ENCODE measurements around the gene CPZ.
A peak's percentile ranks its signal among the peaks of the same experiment; 100 is the strongest.

The CPZ gene

DNA sequence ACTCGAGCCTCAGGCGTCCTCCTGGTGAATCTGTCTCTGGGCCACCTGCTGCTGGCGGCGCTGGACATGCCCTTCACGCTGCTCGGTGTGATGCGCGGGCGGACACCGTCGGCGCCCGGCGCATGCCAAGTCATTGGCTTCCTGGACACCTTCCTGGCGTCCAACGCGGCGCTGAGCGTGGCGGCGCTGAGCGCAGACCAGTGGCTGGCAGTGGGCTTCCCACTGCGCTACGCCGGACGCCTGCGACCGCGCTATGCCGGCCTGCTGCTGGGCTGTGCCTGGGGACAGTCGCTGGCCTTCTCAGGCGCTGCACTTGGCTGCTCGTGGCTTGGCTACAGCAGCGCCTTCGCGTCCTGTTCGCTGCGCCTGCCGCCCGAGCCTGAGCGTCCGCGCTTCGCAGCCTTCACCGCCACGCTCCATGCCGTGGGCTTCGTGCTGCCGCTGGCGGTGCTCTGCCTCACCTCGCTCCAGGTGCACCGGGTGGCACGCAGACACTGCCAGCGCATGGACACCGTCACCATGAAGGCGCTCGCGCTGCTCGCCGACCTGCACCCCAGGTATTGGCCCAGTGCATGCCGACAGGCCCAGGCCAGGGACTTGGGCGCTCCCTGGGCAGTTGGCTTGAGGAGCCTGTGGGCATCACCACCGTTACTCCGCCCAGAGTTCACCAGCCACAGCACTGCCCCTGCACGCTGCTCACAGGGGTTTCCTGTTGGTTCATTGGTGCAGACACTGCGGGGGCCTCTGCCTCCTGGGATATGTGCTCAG is 11.3 kb upstream of the CPZ start:
- DNase-seq (ENCODE audit: low read depth), result no peak

DNA sequence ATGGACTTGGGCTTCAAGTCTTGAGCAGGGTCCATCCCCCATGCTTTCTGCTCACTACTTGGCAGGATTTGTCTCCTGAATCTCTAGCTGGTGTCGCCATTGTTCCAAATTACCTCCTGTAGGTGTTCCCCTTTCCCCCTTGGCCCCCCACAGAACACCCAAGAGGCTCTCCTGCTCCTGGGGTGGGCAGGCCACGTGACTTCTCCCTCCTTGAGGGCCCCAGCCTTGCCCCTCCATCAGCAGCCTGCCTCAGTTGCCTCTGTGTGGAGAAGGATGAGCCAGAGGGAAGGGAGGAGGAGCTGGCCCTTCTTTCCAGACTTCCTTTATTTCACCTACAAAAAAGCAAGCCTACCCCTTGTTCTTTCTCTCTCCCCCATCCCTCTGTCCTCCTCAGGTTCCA is 10.5 kb upstream of the CPZ start:
- no peak for DNase-seq (ENCODE audit: low read depth)

DNA sequence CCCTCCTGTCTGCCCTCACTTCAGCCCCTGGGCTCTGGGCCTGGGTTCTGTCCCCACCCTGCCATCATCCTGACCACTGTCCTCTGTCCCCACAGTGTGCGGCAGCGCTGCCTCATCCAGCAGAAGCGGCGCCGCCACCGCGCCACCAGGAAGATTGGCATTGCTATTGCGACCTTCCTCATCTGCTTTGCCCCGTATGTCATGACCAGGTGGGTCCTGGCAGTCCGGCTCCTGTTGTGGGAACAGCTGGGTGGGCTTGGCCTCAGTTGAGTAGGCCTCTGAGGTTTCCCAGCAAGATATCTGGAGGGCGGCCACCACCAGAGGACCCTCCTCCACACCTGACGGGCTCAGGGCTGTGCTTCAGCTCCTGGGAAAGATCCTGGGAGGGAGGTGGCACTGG is 10.1 kb upstream of the CPZ start:
- no peak for DNase-seq (ENCODE audit: low read depth)

DNA sequence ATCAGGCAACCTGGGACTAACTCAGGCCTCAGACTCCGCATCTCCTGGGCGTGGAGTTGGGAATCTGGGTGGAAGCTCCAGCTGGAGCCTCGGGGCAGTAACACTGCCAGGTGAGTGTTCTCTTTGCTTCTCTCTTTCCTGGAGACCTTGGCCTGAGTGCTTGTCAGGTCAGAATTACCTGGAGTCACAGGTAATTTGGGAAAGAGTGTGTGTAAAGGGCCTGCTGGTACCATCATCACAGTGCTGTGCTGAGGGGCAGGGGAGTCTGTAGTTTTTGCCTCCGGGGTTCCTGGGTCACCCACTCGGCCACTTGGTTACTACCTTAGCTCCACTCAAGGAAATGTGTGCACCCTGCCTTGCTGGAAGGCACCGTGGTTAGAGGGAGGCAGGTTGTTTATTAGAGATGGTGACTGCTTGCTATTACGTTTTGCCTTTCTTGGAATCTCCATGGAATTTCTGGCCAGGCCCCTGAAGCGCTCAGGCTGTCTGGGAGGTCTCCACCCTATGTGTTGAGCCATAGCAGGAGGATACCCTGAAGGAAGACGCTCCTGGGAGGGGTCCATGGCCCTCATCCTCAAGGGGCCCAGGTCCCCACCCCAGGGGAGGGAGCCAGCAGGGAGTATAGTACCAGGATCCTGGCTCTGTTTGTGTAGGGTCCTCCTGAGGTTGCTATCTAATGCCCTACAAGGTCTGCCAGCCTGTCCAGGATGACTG is 9.5 kb upstream of the CPZ start:
- DNase-seq (ENCODE audit: low read depth), result no peak

DNA sequence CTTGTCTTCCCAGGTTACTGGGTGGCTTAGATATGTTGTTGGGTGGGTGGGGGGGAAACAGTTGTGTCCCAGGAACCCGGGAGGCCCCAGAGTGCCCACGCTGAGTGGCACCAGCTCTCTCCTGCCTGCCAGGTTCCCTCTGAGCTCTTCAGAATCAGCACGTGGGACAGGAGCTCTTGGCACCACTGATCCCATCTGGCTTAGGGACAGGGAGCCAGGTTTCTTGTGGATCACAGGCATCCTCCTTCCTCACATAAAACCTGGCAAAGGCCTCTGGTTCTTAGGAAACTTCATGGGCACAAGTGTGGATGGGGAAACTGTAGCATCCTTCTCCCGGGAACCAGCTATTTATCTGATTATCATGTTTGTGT is 8.9 kb upstream of the CPZ start:
- no peak for DNase-seq (ENCODE audit: low read depth)

DNA sequence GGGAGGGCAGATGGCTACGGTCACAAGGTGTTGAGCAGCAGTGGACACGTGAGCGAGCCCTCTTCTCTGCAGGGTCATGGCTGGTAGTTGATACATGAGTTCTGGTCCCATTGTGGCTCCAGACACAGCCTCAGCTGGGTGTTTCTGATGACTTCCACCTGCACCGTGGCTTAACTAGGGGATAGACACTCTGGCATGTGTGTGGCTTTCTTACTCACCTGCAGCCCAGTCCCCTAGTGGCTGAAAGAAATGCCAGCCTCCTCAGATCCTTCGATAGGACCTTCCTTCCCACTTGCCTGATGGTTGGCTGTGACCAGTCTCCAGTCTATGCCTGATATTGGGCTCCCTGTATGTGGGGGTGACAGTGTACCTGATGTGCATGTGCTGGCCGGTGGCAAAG is 7.4 kb upstream of the CPZ start:
- no peak for DNase-seq (ENCODE audit: low read depth)

DNA sequence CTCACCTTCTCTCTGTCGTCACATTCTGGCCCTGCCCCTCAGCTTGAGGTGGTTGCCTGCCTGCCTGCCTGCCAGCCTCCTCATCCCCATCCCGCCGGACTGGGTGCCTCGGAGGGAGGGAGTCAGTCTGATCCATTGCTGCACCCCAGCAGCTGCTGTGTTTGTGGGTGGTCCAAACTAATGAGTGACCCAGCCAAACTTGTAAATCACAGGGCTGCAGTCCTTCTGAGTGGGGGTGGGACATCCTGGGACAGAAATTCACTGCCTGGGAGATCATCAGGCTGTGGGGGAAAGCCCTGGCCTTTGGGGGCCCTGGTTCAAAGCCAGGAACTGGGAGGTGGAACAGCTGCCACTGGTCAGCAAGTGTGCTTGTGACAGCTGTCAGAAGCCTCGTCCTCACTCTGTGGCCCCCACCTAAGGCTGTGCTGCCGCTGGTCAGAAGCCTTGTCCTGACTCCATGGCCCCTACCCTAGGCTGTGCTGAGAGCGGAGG is 6.8 kb upstream of the CPZ start:
- DNase-seq (ENCODE audit: low read depth), result no peak

DNA sequence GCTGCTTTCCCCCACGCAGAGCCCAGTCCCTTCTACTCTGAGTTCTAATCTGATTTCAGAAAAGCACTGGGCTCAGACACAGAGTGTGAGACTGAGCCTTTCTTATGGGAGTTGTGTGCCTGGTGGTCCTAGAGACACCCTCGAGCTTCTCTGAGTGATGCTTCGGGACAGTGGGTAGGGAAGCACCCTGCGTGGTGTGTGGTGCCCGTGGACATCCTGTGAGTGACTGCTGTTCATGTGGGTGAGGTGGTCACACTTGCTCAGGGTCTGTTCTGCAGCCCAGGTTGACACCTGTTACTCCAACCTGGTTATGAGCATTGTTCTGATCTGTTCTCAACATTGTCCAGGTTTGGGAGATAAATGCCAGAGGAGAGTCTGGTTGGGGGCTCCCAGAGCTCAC is 6.3 kb upstream of the CPZ start:
- DNase-seq (ENCODE audit: low read depth), result no peak

DNA sequence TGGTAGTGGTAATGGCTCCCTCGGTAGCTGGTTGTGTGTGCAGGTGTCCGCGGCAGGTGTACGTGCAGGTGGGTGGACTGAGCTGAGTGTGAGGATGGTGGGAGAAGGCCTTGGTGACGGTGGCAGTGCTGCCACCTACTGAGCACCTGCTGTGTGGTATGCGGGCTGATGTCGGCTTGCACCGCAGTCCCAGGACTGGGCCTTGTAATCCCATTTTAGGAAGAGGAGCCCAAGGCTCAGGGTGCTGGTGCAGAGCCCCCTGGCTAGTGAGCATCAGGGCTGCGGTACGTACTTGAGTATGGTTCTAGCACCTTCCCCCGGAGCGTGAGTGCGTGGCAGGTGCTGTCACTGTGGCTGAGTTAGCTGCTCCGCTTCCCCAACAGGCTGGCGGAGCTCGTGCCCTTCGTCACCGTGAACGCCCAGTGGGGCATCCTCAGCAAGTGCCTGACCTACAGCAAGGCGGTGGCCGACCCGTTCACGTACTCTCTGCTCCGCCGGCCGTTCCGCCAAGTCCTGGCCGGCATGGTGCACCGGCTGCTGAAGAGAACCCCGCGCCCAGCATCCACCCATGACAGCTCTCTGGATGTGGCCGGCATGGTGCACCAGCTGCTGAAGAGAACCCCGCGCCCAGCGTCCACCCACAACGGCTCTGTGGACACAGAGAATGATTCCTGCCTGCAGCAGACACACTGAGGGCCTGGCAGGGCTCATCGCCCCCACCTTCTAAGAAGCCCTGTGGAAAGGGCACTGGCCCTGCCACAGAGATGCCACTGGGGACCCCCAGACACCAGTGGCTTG is 5.7 kb upstream of the CPZ start:
- DNase-seq (ENCODE audit: low read depth), result no peak

DNA sequence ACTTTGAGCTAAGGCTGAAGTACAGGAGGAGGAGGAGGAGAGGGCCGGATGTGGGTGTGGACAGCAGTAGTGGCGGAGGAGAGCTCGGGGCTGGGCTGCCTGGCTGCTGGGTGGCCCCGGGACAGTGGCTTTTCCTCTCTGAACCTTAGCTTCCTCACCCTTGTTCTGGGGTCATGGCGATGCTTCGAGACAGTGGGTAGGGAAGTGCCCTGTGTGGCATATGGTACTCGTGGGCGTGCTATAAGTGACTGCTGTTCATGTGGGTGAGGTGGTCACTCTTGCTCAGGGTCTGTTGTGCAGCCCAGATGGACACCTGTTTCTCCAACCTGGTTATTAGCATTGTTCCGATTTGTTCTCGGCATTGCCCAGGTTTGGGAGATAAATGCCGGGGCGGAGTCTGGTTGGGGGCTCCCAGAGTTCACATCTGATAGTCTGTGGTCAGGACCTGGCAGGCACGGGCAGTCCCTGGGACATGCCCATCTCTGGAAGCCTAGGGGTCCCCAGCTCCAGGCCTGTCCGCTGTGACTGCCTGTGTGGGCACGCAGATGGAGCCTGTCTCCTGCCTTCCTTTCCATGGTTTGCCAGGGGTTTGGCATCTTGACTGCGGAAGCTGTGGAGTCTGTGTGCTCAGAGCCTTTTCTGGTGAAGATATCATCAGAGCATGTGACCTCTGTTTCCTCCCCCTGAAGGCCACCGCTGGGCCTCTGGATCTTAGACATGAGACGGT is 4.9 kb upstream of the CPZ start:
- DNase-seq (ENCODE audit: low read depth), result no peak

DNA sequence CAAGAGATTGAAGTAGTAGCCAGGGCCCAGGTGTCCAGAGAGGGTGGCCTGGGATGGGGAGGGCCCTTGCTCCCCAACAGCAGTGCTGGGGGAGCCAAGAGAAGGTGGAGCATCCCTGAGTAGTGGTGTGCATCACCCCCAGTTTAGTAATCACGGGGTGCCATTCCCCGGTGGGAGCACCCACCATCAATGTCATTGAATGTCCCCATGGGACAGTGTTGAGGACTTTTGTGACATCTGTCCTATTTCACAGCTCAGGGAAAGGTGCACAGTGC is 4.4 kb upstream of the CPZ start:
- DNase-seq (ENCODE audit: low read depth), result no peak

DNA sequence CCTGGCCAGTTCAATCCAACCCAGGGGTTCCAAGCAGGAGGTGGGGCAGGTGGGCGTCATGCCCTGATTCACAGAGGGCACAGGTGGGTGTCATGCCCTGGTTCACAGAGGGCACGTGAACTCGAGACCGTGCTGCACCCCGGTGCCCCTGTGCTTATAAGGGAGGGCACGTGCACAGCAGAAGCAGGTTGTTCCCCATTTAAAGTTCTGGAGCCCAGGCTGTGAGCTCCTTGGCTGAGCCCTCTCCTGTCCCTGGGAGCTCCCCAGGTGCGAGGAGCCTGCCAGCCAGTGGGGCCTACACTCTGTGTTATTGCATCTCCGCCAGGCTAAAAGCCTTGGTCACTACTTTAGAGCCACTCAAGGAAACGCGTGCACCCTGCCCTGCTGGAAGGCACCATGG is 3.2 kb upstream of the CPZ start:
- DNase-seq (ENCODE audit: low read depth), result no peak

DNA sequence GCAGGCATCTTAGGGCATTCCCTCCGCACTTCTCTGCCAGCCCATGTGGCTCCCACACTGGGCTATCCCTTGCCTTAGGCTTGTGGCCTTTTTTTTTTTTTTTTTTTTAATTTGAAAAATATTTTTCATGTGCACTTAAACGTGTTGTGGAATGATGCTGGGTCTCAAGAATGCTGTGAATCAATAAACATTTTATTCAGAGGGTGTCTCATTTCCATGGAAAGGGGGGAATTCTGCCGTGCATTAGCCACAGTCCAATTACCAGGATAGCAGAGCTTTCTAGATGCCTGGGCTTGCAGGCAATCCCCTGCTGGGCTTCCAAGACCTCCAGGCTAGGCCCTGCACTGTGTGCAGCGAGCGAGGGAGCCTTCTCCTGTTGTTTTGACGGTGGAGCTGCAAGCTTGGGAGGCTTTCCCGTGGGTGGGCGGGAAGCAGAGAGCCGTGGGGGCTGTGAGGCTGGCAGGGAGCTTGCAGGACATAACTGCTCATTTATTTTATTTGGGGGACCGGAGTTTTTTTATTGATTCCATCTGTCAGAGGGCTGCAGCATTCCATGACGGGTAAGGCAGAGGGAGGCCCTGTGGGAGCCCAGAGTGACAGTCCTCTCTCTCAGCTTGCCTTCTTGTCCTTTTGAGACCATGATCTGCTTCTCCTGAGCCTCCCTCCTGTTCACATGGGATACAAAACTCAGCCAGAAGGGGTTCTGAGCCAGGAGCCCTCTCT is 2.6 kb upstream of the CPZ start:
- no peak for DNase-seq (ENCODE audit: low read depth)

DNA sequence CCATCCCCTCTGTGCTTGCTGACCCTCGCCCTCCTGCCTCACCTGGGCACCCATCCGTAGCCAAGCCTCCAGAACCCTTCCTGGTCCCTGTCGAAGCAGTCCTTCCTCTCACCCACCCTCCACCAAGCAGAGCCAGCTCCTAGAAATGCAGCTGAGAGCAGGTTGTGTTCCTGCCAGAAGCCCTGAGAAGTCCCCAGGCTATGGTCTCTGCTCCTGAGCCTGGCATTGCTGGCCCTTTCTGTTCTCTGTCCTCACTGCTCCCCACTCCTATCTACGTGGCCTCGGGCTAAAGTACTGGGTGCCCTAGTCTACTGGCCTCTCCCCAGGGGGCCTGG is 2.1 kb upstream of the CPZ start:
- DNase-seq (ENCODE audit: low read depth), result no peak

DNA sequence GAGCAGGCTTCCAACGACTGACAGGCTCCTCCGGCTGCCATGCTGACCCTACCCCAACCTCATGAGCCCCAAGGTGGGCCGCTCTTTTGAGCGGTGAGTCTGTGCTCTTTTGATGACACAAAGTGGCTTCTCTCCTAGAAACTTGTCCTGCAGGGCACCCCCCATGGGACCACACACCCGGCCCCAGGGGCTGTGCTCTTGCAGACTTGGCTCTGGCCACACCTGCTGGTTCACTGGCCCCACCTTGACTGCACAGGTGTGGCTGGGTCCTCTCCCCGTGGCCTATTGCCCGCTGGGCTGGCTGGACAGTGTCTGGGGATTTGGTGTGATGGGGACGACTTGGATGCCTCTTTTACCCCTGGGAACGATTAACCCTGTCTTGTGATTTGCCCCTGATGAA is 1.5 kb upstream of the CPZ start:
- DNase-seq (ENCODE audit: low read depth), result no peak

DNA sequence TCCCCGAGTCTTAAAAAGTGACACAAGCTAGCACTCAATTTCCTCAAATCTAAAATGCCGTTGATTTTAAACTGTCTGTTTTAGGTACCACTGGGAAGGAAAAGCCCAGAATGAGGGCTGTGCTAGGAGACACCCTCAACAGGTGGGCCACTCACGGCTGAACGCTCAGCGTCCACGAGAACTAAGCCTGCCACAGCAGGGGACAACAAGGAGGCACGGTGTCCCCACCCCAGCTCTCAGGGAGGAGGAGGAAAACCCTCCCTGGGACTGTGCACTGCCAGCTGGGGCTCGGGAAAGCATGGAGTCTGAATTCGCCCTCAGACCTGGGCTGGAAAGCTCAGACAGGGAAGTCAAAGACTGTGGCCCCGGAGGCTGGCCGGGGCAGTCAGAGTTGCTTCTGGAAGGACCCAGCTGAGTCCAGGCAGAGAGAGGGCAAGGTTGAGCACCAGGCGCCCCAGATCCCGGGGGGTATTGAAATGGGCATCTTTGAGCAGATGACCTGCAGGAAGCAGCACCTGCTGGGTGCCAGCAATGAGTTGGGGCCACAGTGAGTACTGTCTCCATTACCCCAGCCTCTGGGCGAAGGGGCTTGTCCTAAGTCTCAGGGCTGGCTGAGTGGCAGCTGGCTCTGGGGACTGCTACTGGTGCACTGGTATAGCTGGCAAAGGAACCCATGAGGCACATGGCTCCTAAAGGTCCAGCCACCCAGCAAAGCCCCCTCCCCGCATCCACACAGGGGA is 769 bp upstream of the CPZ start:
- DNase-seq (ENCODE audit: low read depth), result no peak

DNA sequence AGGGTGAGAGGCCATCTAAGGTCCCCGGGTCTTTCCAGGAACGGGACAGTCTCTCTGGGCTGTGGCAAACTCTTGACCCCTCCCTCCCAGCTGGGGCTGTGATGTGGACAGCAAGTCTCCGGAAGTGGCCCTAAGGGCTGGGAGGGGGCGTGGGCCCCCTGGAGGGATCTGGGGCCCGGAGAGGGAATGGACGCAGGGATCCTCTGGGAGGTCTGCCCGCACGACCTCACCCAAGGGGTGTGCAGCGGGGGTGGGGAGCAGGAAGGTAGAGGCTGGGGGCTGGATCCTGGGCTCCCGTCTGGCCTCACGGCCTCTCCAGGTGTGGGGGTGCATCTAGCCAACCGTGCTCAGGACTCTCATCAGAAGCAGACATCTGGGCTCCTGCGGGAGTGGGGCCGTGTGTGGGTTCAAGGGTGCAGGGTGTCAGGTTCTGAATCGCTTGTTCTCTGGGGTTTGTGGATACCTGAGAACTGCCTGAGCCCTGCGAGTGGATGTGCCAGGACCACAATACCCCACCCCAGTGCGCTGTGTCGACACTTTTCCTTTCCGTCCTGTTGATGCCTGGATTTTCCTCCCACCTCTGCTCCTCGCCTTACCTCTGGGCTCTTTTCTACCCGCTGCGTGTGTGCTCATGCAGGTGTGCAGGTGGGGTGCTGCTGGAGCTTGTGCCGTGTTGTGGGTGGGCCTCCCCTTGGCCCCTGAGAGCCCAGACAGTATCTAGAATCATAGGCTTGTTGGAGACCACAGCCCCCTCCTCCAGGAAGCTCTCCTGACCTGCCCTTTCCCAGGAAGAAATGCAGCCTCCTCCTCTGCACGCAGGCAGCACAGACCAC is 915 bp downstream of the CPZ start:
- no peak for DNase-seq (ENCODE audit: low read depth)

DNA sequence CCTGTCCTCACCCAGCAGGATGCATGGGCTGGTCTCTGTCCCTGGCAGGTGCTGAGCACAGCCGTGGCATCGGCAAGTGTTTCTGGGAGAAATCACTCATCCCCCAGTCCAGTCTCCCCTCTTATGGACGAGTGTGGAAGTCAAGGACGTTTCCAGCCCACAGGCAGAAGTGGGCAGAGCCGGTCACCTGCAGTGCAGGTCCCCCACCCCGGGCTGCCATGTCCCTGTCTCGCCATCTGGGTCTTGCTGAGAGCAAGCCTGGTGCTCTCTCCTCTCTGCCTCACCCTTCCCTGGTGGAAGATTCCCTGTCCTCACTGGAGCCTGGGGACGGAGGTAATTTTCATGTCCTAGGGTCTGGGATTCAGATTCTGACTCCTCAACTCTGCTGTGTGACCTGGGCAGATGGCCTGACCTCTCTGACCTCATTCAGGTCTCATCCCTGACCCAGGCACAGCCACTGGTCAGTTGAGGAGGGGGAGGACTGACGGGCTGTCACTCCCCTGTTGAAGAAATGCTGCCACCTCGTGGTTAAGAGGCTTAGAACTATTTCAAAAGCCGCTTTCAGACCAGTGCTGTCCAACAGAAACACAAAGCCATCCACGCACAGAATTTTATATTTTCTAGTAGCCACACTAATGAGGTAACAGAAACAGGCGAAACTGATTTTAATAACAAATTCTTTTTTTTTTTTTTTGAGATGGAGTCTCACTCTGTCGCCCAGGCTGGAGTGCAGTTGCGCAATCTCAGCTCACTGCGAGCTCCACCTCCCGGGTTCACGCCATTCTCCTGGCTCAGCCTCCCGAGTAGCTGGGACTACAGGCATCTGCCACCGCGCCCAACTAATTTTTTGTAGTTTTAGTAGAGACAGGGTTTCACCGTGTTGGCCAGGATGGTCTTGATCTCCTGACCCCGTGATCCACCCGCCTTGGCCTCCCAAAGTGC is 1.8 kb downstream of the CPZ start:
- peak; percentile 47 for DNase-seq (ENCODE audit: low read depth)

Measured in HS-27A (cell line).